ENCODE results near the gene ARHGEF33. TPM values are rescaled to one million over a fixed set of nuclear protein-coding genes. Genes with fewer than 3 reads are reported as not detected.

Gene ARHGEF33
- total RNA-seq, 1 experiment from 2014 or later: 0.30 TPM

GRCh38 chr2:38968021-38968420 is 78.3 kb downstream of the ARHGEF33 start:
- no TSS peak for BruUV-seq (replicated peaks)
- no peak overlapping the region for H3K27ac ChIP-seq (ENCODE audit: low read depth, low read length)
- H4K20me1 ChIP-seq (ENCODE audit: insufficient read depth): no peaks in the 10 kb centered on the region
- H3K9me2 ChIP-seq (ENCODE audit: insufficient read depth): no peaks in the 10 kb centered on the region
- no peak overlapping the region for H2AFZ ChIP-seq (ENCODE audit: low read depth, low read length, poor library complexity, severe bottlenecking)
- TF ChIP-seq FOSL1 (IDR thresholded peaks at IDR 0.05; ENCODE audit: low read depth) (no peak), SRF (IDR thresholded peaks at IDR 0.05; ENCODE audit: low read depth) (no peak)
- ChIA-PET POLR2A (no interaction called here), CTCF (interaction anchor here (0.9 kb wide), 1 partner anchor 20 kb away, joined by 3 read pairs; no protein-coding TSS in a partner anchor), RAD21 (ENCODE audit: low non-redundant PET in 1 of 2, low total read pairs in 2 of 2, uncharacterized antibody in 2 of 2, unreplicated experiment in 2 of 2) (no interaction called here)
- H3K4me2 ChIP-seq (ENCODE audit: low read length): no peak overlapping the region
- ATAC-seq (no peak), DNase-seq (ENCODE audit: low read depth, low spot score) (no peak)
- no peaks in the 10 kb centered on the region for H3K36me3 ChIP-seq (ENCODE audit: control insufficient read depth in 1 of 2, insufficient read depth in 2 of 2, low read length in 2 of 2)
- intact Hi-C loops (cut with micrococcal nuclease): no loop called here
- H3K9ac ChIP-seq (ENCODE audit: low read length): no peak overlapping the region
- H3K79me2 ChIP-seq (ENCODE audit: insufficient read depth, low read length): no peaks in the 10 kb centered on the region
- no peaks in the 10 kb centered on the region for H3K27me3 ChIP-seq (ENCODE audit: insufficient read depth, low read length)
- H3K4me3 ChIP-seq (replicated peaks in 1 of 2; ENCODE audit: low read depth in 1 of 2, low read length in 2 of 2): no peak overlapping the region
- H3K9me3 ChIP-seq (ENCODE audit: control insufficient read depth in 1 of 2, insufficient read depth in 1 of 2, low read depth in 1 of 2, low read length in 2 of 2): no peaks in the 10 kb centered on the region
- H3K4me1 ChIP-seq (ENCODE audit: control insufficient read depth in 1 of 2, insufficient read depth in 2 of 2, low read length in 2 of 2): no peaks in the 10 kb centered on the region

GRCh38 chr2:38971377-38971776 is 81.7 kb downstream of the ARHGEF33 start:
- TF ChIP-seq YY1 (IDR thresholded peaks at IDR 0.05; ENCODE audit: extremely low read depth, insufficient replicate concordance, low read depth, low read length): no peak
- TF ChIP-seq SRF (IDR thresholded peaks at IDR 0.05; ENCODE audit: low read depth): no peak
- TF ChIP-seq CEBPB (IDR thresholded peaks at IDR 0.05; ENCODE audit: low read depth): no peak
- TF ChIP-seq POLR2AphosphoS5 (IDR thresholded peaks at IDR 0.05; ENCODE audit: low read depth, low read length): no peak
- no peak for TF ChIP-seq SIN3A (IDR thresholded peaks at IDR 0.05; ENCODE audit: low read depth)
- TF ChIP-seq EZH2 (IDR thresholded peaks at IDR 0.05): no peak
- TF ChIP-seq FOSL1 (IDR thresholded peaks at IDR 0.05; ENCODE audit: low read depth): no peak
- H3K4me1 ChIP-seq (ENCODE audit: control insufficient read depth in 1 of 2, insufficient read depth in 2 of 2, low read length in 2 of 2): no peaks in the 10 kb centered on the region
- no peak overlapping the region for H3K27ac ChIP-seq (ENCODE audit: low read depth, low read length)
- CTCF ChIA-PET: no interaction called here
- BruUV-seq (replicated peaks): no TSS peak
- H3K79me2 ChIP-seq (ENCODE audit: insufficient read depth, low read length): no peaks in the 10 kb centered on the region
- no peaks in the 10 kb centered on the region for H3K9me2 ChIP-seq (ENCODE audit: insufficient read depth)
- no peak overlapping the region for H2AFZ ChIP-seq (ENCODE audit: low read depth, low read length, poor library complexity, severe bottlenecking)
- no peak overlapping the region for H3K4me2 ChIP-seq (ENCODE audit: low read length)
- RAD21 ChIA-PET (ENCODE audit: low non-redundant PET in 1 of 2, low total read pairs in 2 of 2, uncharacterized antibody in 2 of 2, unreplicated experiment in 2 of 2): no interaction called here
- POLR2A ChIA-PET: no interaction called here
- H3K9ac ChIP-seq (ENCODE audit: low read length): no peak overlapping the region
- no peaks in the 10 kb centered on the region for H3K36me3 ChIP-seq (ENCODE audit: control insufficient read depth in 1 of 2, insufficient read depth in 2 of 2, low read length in 2 of 2)
- H3K4me3 ChIP-seq (replicated peaks in 1 of 2; ENCODE audit: low read depth in 1 of 2, low read length in 2 of 2): no peak overlapping the region
- H3K9me3 ChIP-seq (ENCODE audit: control insufficient read depth in 1 of 2, insufficient read depth in 1 of 2, low read depth in 1 of 2, low read length in 2 of 2): no peaks in the 10 kb centered on the region
- DNase-seq (ENCODE audit: low read depth, low spot score) (no peak), ATAC-seq (no peak)
- intact Hi-C loops (cut with micrococcal nuclease): no loop called here
- H4K20me1 ChIP-seq (ENCODE audit: insufficient read depth): no peaks in the 10 kb centered on the region
- no peaks in the 10 kb centered on the region for H3K27me3 ChIP-seq (ENCODE audit: insufficient read depth, low read length)

All from HCT116 (cell line).